HEK293T (cell line): ENCODE measurements around the gene NUTM2A.
"Not testable (repeated sequence)": the region's sequence is repeated elsewhere in the genome, so short reads cannot be mapped to it uniquely, and the experiment has no call there.

Experiments used
- CTCF ChIA-PET: fragments of 350-600 bp; formaldehyde crosslinking; extraction: SDS; loops from one replicate; lab custom pipeline; 2021; ENCODE audit warnings: antibody characterized with exemption, inconsistent platforms; lab: Yijun Ruan, JAX
- POLR2A ChIA-PET: fragments of 350-600 bp; formaldehyde crosslinking; extraction: SDS; loops from one replicate; lab custom pipeline; 2020; ENCODE audit warnings: antibody characterized with exemption, inconsistent platforms; lab: Yijun Ruan, JAX
- DNase-seq: peaks from one replicate; pipeline ENCODE4 v3.0.0; 2012; ENCODE audit warnings: mixed read lengths; ENCODE audit errors: extremely low spot score

Gene NUTM2A

DNA sequence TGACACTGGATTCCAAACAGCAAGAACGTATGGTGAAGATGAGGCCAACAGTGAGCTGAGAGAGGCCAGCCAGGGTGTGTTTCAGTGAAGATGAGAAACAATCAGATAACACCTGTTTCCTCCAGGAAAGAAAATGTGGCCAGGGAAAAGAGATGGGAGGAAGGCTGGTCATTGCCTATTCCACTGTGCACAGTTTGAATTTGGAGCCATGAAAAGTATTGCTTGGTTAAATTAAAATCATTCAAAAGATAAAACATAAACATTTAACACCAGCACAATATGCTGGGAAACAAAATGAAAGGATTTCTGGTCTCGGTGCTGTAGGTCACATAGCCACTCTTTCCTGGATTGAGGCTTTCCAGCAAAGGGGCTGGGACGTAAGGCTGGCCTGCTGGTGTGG, at the start of gene NUTM2A:
Gene NUTM2A, plus strand, starts transcription at position 301 of the 400 bp plus-strand sequence. CDS start 383 bp downstream, outside the sequence.
- POLR2A ChIA-PET, CTCF ChIA-PET: not testable (repeated sequence)

GRCh38 chr10:87177587-87177986, 47.7 kb upstream of the NUTM2A start:
- DNase-seq, POLR2A ChIA-PET, CTCF ChIA-PET: not testable (repeated sequence)

More for the DNA sequence above, at the start of gene NUTM2A:
- not testable (repeated sequence) for DNase-seq

DNA sequence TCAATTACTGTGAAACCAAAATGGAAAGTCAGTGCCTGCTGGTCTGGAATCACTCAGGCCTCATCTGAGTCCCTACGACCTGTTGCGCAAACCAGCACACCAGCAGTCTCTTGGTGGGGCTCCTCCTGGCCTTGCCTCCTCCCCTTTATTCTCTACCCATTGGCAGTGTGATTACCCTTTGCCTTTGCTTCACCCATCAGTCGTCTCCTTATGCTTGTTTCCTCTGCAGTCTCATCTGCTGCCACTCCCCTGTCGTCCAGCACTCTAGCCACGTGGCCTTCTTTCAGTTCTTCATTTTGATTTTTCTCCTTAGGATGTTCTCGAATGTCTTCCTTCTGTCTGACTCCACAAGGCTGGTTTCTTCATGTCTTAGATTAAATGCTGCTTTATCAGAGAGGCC, 40.8 kb upstream of the NUTM2A start:
- CTCF ChIA-PET, DNase-seq, POLR2A ChIA-PET: not testable (repeated sequence)

- DNase-seq, POLR2A ChIA-PET, CTCF ChIA-PET: not testable (repeated sequence)
Observed at GRCh38 chr10:87186016-87186415, 39.2 kb upstream of the NUTM2A start.

GRCh38 chr10:87187573-87187972, 37.7 kb upstream of the NUTM2A start:
- POLR2A ChIA-PET, CTCF ChIA-PET, DNase-seq: not testable (repeated sequence)

DNA sequence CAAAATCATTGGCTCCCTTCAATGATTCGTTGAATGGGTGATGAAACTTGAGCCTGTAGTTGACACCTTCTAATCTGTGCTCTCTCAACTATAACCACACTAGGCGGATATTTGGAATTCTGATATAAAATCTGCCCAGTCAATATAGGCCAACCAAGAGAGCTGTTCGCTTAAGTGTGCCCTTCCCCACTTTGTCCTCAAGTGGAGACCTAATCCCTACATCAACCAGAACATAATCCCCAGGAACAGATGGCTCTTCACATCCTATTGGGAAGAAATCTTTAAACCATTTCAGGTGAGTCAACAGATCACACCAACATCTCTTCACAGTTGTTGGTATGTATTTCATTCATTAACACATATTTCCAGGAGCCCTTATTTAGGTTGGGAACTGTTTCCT, 33.4 kb upstream of the NUTM2A start:
- CTCF ChIA-PET, POLR2A ChIA-PET, DNase-seq: not testable (repeated sequence)

DNA sequence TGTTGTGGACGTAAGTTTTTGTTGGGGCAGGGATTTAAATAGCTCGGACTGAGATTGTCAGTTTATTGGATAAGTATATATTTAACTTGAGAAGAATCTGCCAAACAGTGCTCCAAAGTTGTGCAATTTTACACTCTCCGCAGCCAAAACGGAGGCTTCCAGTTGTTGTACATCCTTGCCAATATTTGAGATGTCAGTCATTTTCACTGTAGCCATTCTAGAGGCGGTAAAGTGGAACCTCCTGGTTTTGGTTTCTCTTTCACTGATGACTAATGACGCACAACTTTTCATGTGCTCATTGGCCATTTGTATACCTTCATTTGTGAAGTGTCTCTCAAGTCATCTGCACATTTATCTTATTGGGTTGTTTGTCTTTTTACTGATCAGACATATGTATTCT, 24.3 kb upstream of the NUTM2A start:
- DNase-seq, POLR2A ChIA-PET, CTCF ChIA-PET: not testable (repeated sequence)

- DNase-seq, POLR2A ChIA-PET, CTCF ChIA-PET: not testable (repeated sequence)
Observed at GRCh38 chr10:87204801-87205200, 20.4 kb upstream of the NUTM2A start.

DNA sequence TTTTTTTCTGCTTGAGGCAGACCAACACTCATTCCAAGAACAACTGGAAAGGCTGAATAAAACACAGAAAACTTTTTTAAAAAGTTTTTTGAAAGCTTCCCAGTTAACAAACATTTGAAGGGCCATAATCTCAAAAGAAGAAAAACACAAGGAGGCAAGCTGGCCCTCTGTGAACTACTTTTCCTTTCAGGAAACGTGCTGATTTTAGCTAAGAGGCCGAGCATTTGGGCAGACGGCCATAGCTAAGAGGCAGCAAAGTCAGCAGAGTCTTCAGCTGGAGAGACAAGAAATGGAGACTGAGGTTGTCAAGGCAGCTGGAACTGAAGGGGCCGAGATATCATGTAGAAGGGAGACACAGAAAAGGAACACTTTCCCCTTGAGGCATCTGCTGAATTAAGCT, 18.3 kb upstream of the NUTM2A start:
- CTCF ChIA-PET = not testable (repeated sequence)

GRCh38 chr10:87210309-87210708, 14.9 kb upstream of the NUTM2A start:
- POLR2A ChIA-PET, CTCF ChIA-PET, DNase-seq: not testable (repeated sequence)

More for the DNA sequence above, 18.3 kb upstream of the NUTM2A start:
- POLR2A ChIA-PET, DNase-seq: not testable (repeated sequence)

- DNase-seq, CTCF ChIA-PET, POLR2A ChIA-PET: not testable (repeated sequence)
Observed at GRCh38 chr10:87211848-87212247, 13.4 kb upstream of the NUTM2A start.

GRCh38 chr10:87213150-87213765, 12.0 kb upstream of the NUTM2A start:
- POLR2A ChIA-PET, DNase-seq, CTCF ChIA-PET: not testable (repeated sequence)

DNA sequence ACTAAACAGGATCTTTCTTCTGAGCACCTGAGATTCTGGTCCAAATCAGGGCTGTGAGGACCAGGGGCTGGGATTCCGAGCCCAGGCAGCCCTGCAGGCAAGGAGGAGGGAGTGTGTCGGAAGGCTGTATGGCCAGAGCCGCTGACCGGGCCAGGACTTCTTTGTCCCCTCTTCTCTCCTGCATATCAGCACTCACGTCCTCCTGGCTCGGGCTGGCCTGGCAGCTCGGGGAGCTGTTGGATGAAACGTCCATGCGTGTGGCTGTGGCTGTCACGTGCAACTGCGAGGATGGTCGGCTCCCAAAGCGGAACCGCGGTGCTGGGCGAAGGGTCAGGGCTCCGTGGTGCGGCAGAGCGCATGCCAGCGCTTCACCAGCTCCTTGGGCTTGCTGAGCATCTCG, 11.4 kb upstream of the NUTM2A start:
- DNase-seq, POLR2A ChIA-PET, CTCF ChIA-PET: not testable (repeated sequence)

GRCh38 chr10:87216120-87216519, 9.1 kb upstream of the NUTM2A start:
- POLR2A ChIA-PET, CTCF ChIA-PET, DNase-seq: not testable (repeated sequence)

- DNase-seq, POLR2A ChIA-PET, CTCF ChIA-PET: not testable (repeated sequence)
Observed at GRCh38 chr10:87219370-87219769, 5.9 kb upstream of the NUTM2A start.

- POLR2A ChIA-PET, DNase-seq, CTCF ChIA-PET: not testable (repeated sequence)
Observed at GRCh38 chr10:87222789-87223188, 2.5 kb upstream of the NUTM2A start.

- POLR2A ChIA-PET, CTCF ChIA-PET, DNase-seq: not testable (repeated sequence)
Observed at GRCh38 chr10:87228247-87228646, 3.0 kb downstream of the NUTM2A start.

- POLR2A ChIA-PET, DNase-seq, CTCF ChIA-PET: not testable (repeated sequence)
Observed at GRCh38 chr10:87229211-87229610, 4.0 kb downstream of the NUTM2A start.

DNA sequence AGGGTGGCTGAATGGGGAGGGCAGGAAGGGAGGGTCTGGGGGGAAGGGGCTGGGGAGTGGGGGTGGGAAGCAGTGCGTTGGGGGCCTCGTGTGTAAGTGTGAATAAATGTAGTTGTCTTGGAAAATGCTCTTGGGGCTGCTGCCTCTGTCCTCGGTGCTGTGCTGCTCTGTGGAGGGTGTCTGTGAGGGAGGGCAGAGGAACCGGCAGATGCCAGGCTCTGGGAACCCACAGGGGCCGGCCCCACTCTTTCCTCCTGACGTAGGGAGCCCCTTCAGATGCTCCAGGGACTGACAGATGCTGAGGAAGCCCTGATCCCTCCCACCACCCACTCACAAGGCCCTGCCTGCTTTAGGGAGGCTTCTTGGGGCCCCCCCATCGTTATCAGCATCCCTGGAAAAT, 9.6 kb downstream of the NUTM2A start:
- POLR2A ChIA-PET, DNase-seq, CTCF ChIA-PET: not testable (repeated sequence)

GRCh38 chr10:87237244-87237643, 12.0 kb downstream of the NUTM2A start:
- CTCF ChIA-PET, POLR2A ChIA-PET, DNase-seq: not testable (repeated sequence)
